ENCODE data around the gene POLR1H.

GRCh38 chr6:30022189-30022588, 38.9 kb upstream of the POLR1H start:
- TF ChIP-seq CTCF (IDR thresholded peaks at IDR 0.05) (no peak), CBX2 (IDR thresholded peaks at IDR 0.05; ENCODE audit: borderline replicate concordance, low read depth) (no peak), USF2 (IDR thresholded peaks at IDR 0.05) (no peak), POLR2A (IDR thresholded peaks at IDR 0.05; ENCODE audit: low read length) (no peak), ZC3H11A (IDR thresholded peaks at IDR 0.05) (no peak), NR3C1 (IDR thresholded peaks at IDR 0.05) (no peak), NPAS2 (CRISPR knock-in tag; IDR thresholded peaks at IDR 0.05; ENCODE audit: borderline replicate concordance) (no peak), JUNB (IDR thresholded peaks at IDR 0.05) (no peak), MAX (IDR thresholded peaks at IDR 0.05) (no peak), HEYL (CRISPR knock-in tag; IDR thresholded peaks at IDR 0.05) (no peak), RCOR1 (IDR thresholded peaks at IDR 0.05; ENCODE audit: low read depth, low read length) (no peak), RFX5 (IDR thresholded peaks at IDR 0.05) (no peak)
